HG03103 (cell line): Measurements from ENCODE around the gene FOSL1.

ENCODE experiments used
- ATAC-seq: cut with Tn5 transposase; IDR thresholded peaks from one replicate; pipeline ENCODE4 v1.9.1; 2021; ENCODE audit warnings: low read depth; ENCODE audit not compliant: unreplicated experiment

Gene FOSL1

DNA sequence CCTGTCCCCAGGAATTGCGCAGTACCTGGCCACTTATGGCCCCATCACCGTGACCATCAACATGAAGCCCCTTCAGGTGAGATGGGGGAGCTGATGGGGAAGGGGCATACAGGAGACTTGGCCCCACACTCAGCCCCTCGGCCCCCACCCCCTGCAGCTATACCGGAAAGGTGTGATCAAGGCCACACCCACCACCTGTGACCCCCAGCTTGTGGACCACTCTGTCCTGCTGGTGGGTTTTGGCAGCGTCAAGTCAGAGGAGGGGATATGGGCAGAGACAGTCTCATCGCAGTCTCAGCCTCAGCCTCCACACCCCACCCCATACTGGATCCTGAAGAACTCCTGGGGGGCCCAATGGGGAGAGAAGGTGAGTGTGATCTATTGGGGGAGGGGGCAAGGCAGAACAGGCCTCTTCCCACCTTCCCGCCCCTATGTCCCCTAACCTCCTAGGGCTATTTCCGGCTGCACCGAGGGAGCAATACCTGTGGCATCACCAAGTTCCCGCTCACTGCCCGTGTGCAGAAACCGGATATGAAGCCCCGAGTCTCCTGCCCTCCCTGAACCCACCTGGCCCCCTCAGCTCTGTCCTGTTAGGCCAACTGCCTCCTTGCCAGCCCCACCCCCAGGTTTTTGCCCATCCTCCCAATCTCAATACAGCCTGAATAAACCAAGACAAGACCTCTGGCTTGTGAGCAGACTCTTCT is 17.0 kb downstream of the FOSL1 start:
- no peak for ATAC-seq

DNA sequence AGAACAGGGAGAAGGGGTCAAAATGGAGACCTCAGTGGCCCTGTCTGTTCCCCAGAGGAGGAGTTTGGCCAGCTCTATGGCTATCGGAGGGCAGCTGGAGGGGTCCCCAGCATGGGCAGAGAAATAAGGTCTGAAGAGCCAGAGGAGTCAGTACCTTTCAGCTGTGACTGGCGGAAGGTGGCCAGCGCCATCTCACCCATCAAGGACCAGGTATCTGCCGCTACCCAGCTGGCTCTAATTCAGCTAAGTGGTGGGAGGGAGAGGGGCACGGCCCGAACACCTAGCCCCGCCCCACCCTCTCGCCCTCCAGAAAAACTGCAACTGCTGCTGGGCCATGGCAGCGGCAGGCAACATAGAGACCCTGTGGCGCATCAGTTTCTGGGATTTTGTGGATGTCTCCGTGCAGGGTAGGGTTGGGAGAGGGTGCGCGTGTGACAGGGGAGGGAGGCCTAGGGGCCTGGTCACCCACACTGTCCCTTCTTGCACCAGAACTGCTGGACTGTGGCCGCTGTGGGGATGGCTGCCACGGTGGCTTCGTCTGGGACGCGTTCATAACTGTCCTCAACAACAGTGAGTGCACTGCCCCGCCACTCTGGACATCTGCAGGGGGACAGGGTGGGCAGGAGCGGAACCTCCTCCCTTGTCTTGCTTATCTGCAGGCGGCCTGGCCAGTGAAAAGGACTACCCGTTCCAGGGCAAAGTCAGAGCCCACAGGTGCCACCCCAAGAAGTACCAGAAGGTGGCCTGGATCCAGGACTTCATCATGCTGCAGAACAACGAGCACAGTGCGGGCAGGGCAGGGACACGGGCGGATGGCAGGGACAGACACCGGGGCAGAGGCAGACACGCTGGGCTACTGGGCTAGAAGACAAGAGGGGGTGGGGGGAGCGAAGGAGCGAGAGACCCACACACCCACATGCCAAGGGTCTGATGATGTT is 17.8 kb downstream of the FOSL1 start:
- ATAC-seq: no peak

DNA sequence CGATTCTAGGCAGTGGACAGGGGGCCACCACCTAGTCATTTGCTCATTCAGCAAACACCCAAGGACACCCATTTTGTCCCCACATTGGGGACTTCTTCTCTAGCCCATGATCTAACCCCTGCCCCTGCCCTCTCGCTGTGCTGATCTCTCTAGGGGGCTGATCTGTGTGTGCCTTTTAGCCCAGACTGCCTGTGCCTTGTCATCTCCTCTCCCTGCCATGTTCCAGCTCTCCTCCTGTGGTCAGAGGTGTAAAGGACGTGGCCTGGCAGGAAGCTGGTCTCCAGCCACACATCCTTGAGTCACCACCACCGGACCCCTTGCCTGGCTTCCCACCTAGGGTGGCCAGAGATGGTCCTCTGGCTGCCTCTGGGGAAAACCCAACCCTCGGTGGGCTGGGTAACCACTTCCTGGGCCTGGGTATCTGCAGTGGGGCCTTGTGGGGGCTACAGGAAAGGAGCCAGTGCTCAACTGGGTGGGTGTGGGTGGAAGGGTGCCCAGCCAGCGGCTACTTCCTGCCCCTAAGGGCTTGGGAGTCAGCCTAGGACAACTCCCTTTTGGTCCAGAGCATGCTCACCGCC is 19.3 kb downstream of the FOSL1 start:
- ATAC-seq: no peak

DNA sequence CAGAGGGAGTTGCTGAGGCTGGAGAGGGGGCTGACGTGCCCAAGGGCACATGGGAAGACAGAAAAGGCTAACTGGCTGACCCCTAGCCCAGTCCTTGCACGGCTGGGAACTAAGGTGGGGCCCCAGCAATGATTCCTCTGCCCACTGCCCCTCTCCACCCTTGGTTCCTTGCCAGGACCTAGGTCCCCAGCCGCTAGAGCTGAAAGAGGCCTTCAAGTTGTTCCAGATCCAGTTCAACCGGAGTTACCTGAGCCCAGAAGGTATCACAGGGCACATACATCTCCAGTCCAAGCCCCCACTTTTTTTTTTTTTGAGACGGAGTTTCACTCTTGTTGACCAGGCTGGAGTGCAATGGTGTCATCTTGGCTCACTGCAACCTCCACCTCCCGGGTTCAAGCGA is 20.2 kb downstream of the FOSL1 start:
- ATAC-seq: no peak

DNA sequence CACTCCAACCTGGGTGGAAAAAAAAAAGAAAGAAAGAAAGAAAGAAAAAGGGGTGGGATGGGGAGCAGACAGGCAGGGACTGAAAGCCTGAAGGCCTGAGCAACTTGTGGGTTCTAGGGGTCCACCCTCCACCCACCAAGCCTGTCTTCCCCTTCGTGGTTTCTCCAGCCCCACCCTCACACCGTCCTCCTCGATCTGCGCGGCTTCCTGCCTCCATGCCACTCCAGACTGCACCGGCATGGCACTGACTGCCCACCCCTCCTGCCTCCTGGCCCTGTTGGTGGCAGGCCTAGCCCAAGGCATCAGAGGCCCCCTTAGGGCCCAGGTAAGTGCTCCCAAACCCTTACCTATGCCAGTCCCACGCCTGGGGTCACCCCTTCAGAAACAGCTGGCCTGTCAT is 20.6 kb downstream of the FOSL1 start, which contains the start of gene CTSW:
Gene CTSW (plus strand): TSS at position 221 of the 400 bp plus-strand sequence. CDS start 18 bp downstream, at position 239.
- ATAC-seq: no peak

DNA sequence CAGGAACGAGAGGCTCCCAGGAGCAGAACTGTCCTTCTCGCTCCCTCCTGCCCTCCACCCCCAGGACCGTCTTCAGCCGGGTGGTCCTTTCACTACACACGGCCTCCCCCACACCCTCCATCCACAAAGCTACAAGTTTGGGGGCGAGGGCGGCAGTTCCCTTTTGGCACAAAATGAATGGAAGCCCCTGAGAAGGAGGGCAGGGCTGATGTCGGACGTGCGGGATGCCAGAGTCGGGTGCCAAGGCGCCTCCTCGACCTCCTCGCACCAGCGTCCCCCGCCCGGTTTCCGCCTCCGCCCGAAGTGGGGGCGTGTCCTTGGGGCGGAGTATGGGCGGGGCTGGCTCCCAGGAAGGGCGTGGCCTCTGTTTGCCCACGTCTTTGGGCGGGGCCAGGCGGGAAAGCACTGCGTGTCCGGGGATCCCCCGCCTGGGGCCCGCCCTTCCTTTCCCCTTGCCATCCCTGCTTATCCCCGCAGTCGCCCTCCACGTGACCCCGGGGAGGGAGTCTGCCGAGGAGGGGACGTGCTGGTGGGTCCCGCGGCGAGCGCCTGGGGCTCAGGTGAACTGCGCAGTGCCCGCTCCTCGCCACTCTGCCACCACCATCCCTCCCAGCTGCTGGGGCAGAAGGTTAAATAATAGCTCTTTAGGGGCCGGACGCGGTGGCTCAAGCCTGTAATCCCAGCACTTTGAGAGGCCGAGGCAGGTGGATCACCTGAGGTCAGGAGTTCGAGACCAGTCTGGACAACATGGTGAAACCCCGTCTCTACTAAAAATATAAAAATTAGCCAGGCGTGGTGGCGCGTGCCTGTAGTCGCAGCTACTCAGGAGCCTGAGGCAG is 26.7 kb downstream of the FOSL1 start:
- no peak for ATAC-seq

DNA sequence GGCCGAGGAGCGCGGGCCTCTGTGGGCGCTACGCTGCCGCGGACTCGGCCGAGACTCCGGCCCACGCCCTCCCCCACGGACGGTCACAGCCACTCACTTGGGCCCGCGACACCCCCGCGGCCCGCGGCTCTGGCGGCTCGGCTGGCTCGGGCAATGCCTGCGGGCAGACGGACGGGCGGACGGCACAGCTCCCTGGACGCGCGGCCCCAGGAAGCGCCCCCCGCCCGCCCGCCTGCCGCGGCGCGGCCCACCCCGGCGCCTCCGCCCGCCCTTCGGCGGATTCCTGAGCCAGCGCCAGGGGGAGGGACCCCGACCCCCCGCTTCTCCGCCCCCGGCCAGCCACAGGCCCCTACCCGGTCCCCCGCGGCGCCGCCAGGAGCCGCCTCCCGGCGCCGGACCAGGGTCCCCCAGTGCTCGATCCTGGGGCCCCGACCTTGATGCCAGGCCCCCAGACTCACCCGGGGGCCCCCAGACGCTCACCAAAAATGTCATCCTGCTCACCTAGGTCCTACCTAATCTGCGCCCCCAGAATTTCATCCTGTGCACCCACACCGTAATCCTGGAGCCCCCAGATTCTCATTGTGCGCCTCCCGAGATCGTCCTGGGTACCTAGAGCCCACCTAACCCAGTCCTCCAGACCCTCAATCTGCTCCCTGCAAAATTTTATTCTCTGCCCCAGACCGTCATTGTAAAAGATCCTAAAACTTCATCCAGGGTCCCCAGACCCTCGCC is 27.4 kb downstream of the FOSL1 start, which contains the start of gene EFEMP2:
Gene EFEMP2 (minus strand): TSS at position 215 of the 732 bp plus-strand sequence. CDS start 446 bp downstream, outside the sequence.
- ATAC-seq: no peak

DNA sequence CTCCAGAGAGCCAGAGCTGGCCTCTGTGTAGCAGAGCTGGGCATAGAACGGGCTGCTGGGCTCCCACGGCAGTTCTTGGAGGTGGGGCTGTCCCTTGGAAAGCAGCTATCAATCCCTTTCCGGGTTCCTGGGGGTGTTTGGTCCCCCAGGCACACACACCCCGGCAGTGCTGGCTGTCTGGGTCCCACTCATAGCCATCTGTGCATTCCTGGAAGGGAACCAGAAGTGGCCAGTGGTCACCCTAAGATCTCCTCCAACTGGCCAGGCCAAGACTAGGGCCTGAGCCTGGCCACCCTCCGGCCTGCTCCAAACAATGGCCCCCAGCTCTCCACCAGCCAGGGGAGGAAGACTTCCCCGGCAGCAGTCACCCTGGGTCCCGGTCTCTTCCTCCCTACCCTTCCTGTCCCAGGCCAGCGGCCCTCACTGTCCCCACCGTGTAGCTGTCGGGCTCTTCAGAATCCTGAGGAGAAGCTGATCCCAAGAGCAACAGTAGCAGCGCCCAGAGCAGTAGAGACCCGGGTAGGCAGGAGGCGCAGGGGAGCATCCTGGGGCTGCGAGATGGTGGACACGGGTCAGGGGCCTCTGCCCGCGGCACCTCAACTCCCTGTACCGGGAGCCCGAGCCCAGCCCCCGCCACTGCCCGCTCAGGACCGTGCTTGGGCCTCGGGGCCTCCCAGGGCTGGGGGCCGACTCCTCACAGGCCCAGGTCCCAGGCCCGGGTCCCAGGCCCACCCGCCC is 28.2 kb downstream of the FOSL1 start:
- no peak for ATAC-seq

DNA sequence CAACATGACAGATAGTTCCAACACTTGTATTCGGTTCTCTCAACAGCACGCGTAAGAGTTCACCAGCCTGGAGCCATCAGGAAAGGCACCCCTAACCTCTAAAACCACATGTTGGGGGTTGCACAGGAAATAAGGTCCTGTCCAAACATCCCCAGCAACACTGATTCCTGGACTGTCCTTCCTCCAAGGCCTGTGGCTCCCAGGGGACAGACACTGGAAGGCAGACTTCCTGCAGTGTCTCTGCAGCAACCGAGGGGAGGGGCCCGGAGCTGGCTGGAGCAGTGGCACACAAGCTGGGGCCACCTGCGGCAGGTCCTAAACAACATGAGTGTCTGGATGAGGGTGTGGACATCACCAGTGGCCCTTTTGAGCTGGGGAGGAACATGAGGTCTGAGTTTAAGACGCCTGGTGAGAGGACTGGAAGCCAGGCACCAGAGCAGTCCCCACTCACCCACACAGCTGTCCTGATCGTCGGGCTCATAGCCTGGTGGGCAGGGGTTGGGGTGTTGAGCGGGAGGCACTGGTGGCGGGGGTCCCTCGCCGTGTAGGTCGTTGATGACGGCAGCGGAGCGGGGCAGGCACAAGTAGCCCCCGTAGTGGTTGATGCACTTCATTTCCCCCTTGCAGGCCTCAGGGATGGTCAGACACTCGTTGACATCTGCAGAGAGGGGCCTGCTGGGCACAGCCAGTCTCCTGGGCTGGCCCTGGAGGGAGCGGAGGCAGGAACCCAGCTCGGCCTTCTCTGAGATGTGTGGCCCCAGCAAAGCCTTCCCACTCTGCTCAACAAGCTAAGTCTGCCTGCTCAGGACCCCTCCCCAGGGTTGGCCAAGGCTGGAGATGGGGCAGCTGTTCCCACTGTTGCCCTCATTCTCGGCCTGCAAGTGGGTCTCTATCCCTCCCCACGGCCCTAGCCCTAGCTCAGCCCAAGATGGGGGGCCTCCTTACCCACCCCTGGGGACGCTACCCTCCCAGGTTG is 29.2 kb downstream of the FOSL1 start:
- ATAC-seq: no peak

DNA sequence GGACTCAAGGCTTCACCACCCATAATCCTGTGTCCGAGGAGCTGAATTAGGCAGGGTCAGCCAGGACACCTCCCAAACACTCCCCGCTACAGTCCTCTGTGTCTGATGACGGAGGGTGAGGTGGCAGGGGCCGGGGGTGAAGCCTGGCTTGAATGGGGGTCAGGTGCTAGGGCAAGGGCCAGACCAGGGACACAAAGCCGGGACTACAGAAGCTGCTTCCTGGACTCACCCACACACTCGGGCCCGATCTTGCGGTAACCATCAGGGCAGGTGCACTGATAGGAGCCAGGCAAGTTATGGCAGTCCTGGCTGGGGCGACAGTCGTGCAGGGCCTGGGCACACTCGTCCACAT is 29.9 kb downstream of the FOSL1 start:
- no peak for ATAC-seq

DNA sequence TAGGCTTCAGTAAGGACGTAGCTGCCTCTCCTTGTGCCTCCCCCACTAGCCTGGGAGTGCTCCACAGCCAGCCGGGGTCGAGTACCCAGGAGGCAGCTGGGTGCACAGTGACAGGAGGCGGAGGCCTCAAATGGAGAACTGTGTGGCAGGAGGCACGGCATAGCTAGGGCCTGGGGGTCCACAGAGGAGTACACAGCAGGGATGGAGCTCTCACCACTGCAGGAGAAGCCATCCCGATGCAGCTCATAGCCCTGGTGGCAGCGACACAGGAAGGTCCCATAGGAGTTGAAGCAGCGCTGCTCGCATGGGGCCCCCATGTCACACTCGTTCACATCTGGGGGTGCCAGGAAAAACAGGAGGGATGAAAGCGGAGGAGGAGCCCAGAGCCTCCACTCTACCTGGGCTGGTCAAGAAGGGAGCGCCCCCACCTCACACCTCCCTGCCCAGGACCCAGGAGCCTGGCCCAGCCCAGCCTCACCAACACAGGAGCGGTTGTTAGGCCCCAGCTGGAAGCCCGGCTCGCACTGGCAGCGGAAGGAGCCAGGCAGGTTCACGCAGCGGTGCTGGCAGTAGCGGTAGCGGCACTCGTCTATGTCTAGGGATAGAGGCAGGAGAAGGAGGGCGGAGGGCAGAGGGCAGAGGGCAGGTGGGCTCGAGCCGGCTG is 30.4 kb downstream of the FOSL1 start:
- ATAC-seq: no peak

DNA sequence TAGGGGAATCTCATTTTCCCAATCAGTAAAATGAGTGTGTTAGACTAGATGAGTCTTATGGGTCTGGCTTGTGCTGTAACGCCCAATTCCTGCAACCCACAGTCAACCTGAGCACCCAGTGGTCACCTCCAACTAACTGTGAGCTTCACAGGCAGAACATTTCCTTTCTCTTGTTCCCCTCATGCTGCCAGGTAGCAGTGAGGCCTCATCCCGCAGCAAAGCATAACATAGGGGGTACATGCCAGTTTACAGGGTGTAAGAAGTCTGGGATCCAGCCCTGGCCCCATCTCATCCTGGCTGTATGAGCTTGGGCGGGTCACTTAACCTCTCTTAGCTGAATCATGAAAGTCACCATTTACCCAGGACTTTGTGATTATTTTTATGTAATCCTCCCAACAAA is 31.3 kb downstream of the FOSL1 start:
- ATAC-seq: no peak

DNA sequence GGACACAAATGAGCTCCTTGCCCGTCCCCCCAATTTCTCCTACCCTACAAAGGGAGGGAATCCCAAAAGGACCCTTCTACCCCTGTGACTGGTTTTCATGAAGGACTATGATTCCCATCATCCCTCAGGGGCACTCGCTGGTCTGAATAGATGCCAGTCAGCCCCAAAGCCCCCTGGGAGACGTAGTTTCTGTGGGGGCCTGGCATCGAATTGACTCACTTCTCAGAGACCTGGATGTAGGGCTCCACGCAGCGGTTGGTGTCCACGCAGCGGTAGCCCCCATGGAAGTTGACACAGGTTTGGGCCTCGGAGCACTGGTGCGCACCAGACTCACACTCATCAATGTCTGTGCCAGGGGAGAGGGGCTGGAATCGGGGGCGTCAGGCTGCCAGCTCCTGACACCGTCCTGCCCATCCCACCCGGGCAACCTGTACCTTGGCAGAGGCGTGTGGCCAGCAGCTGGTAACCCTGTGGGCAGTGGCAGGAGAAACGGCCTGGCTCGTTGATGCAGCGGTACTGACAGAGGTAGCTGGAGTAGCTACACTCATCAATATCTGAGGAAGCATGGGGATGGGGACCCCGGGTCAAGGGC is 32.0 kb downstream of the FOSL1 start:
- no peak for ATAC-seq

DNA sequence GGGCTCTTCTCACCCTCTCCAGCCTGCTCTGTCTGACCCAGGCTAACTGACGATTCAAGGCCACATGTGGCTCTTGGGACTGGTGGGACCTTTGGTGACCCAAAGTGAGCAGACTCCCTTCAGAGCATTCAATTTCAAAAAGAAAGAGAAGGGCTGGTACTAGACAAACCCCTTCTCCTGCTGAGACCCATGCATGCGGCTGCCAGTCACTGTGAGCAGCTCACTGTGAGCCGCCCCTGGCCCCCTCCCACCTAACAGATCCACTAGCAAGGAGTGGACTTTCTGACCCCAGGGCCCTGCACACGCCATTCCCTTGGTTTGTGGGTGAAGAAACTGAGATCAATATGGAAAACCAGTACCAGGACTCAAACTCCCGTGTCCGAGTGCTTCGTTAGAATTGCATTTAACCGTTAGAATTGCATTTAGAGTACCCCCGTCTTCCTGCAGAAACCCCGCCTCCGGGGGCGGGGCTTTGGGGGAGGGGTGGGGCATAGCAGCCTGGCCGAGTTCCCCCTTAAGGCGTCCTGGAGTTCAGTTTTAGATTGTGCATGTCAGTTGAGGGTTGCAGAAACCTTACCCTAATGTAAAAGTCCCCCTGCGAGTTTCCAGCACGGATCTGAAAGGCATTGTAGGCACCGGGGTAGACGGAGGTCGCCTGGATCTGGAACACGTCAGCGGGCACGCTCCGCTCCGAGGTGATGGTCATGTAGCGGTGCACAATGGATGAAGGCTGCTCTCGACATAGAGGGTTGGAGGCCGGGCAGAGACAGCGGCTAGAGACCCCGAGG is 32.7 kb downstream of the FOSL1 start:
- no peak for ATAC-seq

DNA sequence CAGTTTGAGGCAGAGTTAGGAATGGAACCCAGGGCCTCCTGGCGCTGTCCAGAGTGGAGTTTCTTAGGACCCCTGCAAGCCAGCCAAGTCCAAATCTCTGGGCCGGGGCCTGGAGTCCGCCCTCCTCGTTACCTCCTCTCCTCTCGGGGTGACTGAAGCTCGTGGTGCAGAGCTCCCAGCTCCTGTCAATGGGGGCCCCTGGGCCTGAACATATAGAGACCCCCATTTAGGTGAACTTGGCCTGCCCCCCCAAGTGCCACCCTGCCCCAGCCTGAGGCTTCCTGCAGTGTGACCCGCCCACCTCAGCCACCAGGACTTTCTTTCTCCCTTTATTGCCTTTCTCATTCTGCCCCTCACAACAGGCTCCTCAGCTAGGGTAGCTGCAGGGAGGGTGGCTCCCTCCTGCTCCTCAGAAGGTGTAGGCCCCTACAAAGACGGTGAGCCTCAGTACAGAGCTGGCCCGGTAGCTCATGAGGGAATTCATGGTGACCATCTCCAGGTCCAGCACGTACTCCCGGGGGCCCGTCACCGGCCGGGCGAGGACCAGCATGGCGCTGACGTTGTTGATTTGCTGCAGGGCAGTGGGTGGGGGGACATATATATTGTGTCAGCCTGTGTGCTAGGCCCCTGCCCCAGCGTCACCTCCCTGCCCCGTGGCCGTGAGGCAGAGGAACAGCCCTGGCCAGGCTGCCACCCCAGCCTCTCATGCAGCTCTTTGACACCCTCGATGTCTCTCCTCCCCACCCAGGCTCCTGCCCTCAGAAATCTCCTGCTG is 33.5 kb downstream of the FOSL1 start:
- ATAC-seq: no peak
